ENCODE results near the gene PEX6.

- TF ChIP-seq CEBPB (IDR thresholded peaks at IDR 0.05; ENCODE audit: borderline replicate concordance, low read depth, low read length): no peak
- no peak for TF ChIP-seq ATRX (CRISPR knock-in tag; IDR thresholded peaks at IDR 0.05; ENCODE audit: borderline replicate concordance)
- TF ChIP-seq, protein P1, sequence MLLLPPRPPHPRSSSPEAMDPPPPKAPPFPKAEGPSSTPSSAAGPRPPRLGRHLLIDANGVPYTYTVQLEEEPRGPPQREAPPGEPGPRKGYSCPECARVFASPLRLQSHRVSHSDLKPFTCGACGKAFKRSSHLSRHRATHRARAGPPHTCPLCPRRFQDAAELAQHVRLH (CRISPR knock-in tag; IDR thresholded peaks at IDR 0.05; ENCODE audit: borderline replicate concordance, low read depth): no peak
- TF ChIP-seq, protein P2, sequence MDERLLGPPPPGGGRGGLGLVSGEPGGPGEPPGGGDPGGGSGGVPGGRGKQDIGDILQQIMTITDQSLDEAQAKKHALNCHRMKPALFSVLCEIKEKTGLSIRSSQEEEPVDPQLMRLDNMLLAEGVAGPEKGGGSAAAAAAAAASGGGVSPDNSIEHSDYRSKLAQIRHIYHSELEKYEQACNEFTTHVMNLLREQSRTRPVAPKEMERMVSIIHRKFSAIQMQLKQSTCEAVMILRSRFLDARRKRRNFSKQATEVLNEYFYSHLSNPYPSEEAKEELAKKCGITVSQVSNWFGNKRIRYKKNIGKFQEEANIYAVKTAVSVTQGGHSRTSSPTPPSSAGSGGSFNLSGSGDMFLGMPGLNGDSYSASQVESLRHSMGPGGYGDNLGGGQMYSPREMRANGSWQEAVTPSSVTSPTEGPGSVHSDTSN (CRISPR knock-in tag; IDR thresholded peaks at IDR 0.05): no peak
- no peak for TF ChIP-seq SIN3B (IDR thresholded peaks at IDR 0.05; ENCODE audit: low read length)
- no peak for TF ChIP-seq RFX5 (IDR thresholded peaks at IDR 0.05; ENCODE audit: low read depth, low read length)
- no peak for TF ChIP-seq MAF1 (CRISPR knock-in tag; IDR thresholded peaks at IDR 0.05; ENCODE audit: borderline replicate concordance)
- no peak for TF ChIP-seq ZNF160 (CRISPR knock-in tag; IDR thresholded peaks at IDR 0.05)
These were observed 57.2 kb downstream of the PEX6 start for GRCh38 chr6:42921801-42922200.

Data from HepG2 (cell line).